GM19463 (cell line): Measurements from ENCODE around the gene SPACA6.
A peak's percentile ranks its signal among the peaks of the same experiment; 100 is the strongest.

Experiments used
- ATAC-seq: cut with Tn5 transposase; IDR thresholded peaks from one replicate; pipeline ENCODE4 v1.9.1; 2021; ENCODE audit warnings: mild to moderate bottlenecking, moderate library complexity; ENCODE audit not compliant: unreplicated experiment

The SPACA6 gene

DNA sequence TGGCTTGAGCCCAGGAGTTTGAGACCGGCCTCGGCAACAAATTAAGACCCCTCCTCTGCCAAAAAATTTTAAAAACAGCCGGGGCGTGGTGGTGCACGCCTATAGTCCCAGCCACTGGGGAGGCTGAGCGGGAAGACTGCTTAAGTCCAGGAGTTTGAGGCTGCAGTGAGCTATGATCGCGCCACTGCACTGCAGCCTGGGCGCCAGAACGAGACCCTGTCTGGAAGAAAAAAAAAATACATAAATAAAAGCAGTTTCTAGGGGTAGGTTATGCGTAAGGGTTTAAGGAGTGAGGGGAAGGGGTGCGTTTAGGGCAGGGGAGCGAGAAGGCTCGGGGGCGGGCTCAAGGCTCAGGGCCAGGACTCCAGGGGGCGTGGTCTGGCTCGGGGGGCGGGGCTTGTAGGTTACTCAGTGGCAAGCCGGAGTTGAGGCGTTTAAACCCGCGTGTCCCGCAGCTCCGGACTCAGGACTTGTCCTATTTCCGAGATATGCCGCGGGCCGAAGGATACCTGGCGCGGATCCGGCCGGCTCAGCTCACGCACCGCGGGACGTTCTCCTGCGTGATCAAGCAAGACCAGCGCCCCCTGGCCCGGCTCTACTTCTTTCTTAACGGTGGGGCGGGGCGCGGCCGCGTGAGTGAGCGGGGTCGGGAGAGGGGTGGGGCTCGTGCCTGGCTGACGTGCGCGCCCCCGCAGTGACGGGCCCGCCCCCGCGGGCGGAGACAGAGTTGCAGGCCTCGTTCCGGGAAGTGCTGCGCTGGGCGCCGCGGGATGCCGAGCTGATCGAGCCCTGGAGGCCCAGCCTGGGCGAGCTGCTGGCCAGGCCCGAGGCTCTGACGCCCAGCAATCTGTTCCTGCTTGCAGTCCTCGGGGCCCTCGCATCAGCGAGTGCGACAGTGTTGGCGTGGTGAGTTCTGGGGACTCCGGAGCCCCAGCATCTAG lies 10.7 kb downstream of the SPACA6 start:
- peak; percentile 86 for ATAC-seq

DNA sequence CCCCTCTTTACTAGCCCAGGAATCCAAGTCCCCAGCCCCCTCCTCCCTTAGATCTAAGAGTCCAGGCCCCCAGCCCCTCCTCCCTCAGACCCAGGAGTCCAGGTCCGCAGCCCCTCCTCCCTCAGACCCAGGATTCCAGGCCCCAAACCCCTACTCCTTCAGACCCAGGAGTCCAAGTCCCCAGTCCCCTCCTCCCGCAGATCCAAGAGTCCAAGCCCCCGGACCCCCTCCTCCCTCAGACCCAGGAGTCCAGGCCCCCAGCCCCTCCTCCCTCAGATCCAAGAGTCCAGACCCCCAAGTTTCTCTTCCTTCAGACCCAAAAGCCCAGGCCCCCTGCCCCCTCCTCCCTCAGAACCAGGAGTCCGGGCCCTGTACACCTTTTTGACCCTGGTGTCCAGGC lies 11.5 kb downstream of the SPACA6 start:
- no peak for ATAC-seq

DNA sequence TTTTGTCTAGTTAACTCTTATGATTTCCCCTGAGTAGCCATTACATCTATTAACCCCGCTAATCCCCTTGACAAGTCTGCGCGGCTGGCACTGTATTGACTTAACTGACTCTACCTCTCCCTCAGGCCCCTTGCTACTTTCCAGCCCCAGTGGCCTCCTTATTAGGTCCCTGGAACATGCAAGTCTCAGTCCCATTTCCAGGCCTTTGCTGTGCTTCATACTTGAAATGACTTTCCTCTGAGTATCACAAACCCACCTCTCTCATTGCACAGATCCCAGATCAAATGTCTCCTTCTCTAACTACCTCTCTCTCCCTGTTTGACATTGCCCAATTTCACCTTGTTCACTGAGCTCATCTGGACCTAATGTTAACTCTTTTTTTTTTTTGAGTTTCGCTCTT lies 13.2 kb downstream of the SPACA6 start:
- no peak for ATAC-seq

DNA sequence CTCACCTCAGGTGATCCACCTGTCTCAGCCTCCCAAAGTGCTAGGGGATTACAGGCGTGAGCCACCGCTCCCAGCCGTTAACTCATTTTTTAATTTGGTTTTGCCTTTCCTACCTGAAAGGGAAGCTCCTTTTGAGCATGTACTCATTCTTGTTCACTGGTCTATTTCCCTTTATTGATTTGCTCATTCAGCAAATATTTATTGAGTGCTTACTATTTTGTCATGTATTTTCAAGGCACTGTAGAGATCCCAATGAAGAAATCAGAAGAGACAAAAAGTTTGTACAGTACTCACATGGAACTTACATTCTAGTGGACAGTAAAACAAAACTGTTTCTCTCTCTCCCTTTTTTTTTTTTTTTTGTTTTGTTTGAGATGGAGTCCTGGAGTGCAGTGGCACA lies 13.8 kb downstream of the SPACA6 start:
- no peak for ATAC-seq

DNA sequence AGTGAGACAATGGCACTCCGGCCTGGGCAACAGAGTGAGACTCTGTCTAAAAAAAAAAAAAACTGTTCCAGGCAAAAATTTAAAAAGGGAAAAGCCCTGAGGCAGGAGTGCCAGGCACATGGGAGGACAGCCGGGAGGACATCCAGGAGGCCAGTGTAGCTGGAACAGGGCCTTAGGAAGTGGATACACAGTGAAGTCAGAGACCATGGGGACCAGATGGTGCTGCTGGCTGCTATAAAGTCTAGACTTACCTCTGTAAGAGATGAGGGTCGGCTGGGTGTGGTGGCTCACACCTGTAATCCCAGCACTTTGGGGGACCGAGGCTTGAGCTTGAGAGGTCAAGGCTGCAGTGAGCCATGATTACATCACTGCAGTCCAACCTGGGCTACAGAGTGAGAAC lies 15.7 kb downstream of the SPACA6 start:
- ATAC-seq: no peak

DNA sequence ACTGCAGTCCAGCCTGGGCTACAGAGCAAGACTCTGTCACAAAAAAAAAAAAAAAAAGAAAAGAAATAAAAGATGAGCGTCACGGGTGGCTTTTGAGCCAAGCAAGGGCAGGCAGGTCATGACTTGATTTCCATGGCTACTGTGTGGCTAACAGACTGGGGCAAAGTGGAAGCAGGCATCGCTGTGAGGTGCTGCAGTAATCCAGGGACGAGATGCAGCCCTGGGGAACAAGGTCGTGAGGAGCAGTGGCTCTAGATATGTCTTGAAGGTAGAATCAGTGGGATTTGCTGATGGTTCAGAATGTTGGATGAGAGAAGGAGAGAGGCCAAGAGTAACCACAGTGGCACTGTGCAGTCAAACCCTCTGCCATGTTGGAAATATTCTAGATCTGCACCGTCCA lies 16.4 kb downstream of the SPACA6 start:
- ATAC-seq: no peak

DNA sequence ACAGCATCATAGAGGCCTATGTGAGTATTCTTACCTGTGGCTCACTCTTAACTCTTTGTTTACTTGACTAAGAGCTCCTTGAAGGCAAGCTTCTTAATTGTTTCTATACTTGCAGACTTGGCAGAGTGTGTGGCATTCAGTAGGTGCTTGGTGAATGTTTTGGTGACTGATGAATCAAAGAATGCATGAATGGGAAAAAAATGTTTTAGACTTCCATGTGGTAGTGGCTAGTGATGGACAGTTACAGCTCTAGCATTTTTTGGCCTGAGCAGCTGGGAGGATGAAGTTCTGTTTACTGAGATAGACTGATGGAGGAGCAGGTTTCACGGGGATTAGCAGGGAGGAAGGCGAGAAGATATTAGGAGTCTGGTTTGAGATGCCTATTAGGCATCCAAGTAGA lies 17.0 kb downstream of the SPACA6 start:
- no peak for ATAC-seq

DNA sequence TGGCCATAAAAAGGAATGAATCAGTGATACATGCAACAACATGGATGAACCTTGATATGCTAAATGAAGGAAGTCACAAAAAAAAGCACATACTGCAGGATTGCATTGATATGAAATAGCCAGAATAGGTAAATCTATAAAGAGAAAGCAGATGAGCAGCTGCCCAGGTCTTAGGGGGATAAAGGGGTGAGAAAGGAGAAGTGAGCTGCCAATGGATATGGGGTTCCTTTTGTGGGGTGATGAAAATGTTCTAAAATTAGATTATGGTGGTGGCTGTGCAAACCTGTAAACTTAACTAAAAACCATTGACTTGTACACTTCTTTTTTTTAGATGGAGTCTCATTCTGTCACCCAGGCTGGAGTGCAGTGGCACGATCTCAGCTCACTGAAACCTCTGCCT lies 18.6 kb downstream of the SPACA6 start:
- ATAC-seq: no peak

DNA sequence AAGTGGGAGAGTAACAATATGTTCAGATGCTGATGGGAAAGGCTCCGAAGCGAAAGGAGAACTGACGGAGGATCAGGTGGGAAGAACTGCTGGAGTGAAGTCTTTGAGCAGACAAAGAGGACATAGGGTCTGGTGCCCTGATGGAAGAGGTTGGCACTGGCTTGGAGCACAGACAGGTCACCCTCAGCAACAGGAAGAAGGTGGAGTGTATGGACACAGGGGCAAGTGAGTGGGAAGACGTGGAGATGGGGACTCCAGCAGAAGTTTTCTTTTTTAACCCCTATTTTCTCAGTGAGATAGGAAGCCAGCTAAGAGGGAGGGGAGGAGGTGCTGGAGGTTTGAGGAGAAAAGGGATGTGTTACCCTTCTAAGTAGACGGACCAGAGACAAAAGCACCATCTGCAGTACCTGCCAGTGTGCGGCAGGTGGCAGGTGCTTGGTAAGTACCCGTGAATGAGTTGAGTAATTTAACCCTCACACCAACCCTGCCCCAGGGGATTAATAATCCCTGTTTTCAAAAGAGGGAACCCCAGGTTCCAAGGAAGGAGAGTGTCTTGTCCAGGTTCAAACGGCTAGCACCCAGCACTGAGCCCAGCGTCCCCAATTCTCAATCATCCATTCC lies 19.4 kb downstream of the SPACA6 start:
- no peak for ATAC-seq

DNA sequence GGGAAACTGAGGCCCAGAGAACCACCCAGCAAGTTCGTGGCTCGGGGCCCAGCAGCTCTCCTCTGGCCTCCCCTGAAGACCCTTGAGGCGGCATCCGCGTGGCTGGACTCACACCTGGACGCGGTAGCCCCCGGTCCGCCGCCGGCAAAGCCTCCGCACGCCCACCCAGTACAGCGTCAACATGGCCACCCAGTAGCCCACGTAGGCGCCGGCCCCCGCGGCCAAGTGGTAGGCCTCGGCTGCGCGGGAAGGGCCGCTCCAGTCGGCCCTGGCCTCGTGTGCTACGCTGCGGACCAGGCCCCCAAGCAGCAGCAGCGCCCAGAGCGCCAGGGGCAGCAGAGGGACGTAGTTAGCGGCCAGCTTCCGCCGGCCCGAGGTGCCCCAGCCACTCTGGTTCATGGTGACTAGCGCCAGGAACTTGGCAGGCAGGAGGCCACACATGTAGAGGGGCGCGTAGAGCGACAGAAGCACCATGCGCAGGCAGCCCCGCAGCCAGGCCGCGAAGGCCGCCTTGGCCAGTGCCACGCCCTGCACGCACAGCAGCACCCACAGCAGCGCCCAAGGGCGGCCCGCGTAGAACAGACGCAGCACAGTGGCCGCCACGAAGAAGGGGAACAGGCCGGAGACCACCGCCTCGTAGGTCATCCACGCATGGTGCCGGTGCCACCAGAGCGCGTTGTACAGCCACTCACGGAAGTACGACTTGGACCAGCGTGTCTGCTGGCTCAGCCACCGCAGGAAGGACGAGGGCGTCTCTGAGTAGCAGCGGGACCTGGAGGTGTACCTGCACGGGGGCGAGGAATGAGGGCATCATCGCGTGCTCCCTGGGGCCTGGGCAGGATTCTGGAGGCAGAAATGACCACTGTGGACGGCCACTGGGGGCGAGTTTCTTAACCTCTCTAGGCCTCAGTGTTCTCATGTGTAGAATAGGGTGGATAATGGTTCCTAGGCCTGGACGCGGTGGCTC lies 20.5 kb downstream of the SPACA6 start:
- no peak for ATAC-seq

DNA sequence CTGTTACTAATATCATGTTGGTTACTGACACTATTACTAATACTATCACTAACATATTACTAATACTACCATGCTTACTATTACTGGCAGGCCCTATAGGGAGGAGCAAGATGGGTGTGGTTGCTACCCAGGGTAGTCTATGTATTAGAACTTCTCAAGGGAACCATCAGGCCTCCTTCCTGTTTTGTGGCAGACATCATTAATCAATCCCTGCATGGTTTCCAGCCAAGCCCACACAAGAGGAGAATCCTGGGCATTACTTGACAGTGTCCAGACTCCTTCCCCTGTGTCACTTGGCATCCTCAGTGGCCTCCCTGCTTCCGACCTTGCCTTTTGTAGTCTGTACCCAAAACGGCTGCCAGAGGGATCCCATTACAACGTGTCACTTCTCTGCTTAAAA lies 21.7 kb downstream of the SPACA6 start:
- no peak for ATAC-seq

DNA sequence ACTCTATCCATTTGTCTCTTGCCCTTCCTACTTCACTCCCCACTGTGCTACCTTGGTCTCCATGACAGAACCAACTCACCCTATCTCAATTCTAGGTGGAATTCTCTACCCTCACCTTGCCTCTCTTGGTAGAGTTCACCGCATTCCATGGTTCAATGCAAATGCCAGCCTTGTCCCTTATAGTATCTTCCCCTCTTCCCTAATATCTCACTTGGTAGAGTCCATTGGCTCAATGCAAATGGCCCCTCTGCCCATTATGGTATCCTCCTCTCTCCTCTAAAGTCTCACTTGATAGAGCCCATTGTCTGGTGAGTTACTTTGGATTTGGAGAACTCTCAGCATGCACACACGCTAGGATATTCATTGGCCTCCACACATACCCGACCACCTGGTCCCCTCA lies 22.7 kb downstream of the SPACA6 start:
- no peak for ATAC-seq

DNA sequence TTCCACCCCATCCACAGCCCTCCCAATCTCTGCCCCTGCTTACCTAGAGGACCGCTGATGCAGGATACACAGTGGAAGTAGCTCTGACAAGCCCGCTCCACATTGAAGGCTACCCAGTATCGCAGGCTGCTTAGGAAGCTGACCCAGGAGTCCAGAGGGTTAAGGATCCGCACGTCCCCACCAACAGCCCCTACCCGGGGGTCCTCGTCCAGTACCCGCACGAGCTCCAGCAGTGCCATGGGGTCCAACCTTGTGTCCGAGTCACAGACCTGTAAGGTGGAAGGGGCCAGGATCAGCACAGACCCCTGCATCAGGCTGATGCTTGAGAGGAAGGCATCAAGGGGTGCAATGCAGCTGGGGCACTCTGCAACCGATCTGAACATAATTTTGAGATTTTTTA lies 23.8 kb downstream of the SPACA6 start:
- ATAC-seq: no peak

DNA sequence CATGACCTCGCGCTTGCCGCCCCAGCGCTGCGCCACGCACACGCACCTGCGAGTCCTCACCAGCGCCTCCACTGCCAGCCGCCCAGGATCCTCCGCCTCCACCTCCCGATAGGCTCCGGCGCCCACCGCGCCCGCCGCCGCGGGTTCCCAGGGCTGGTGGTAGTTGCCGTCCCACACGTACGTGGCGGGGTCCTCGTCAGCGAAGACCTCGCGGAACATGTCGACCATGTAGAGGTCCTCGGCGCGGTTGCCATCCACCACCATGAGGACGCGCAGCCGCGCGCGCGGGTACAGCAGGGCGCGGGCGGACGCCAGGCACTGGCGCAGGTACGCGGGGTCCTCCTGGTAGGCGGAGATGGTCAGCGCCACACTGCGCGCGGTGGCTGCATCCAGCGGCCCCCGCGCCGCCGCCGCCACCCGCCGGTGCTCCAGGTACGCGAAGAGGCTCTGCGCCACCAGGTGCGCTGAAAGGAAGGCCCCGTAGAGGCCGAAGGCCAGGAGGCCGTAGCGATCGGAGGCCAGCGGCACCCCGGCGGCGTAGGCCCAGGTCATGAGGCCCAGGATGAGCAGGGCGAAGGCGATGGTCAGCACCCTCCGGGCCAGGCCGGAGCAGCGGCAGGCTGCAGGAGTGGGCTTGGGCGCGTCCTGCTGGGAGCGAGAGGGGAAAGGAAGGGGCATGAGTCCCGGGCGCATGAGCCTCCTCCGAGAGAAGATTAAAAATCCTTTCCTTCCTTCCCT lies 26.3 kb downstream of the SPACA6 start:
- no peak for ATAC-seq

DNA sequence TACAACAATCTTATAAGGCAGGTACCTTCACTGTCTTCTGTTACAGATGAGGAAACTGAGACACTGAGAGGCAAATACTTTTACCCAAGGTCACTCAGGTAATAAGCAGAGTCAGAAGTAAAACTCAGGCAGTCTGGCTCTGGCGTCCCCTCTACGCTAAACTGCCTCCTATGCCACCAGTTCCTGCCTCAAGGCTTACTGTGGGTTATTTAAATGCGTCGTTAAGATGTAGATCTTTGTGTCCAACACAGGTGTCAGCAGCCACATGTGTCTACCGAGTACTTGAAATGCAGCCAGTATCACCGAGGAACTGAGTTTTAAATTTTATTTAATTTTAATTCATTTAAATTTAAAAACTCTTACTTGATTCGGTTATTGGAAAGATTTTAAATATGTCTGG lies 28.8 kb downstream of the SPACA6 start:
- ATAC-seq: no peak

DNA sequence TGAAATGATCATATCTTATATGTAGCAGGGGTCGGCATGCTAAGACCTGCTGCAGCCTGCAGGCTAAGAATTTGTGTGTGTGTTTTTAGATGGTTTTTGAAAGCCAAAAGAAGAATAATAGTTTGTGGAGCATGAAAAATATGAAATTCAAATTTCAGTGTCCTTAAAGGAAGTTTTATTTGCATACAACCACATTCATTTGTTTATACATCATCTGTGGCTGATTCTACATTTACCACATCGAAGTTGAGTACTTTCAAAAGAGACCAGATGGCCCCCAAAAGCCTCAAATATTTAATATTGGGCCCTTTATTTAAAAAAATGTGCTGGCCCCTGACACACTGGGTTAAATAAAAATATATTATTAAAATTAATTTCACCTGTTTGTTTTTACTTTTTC lies 29.4 kb downstream of the SPACA6 start:
- no peak for ATAC-seq

DNA sequence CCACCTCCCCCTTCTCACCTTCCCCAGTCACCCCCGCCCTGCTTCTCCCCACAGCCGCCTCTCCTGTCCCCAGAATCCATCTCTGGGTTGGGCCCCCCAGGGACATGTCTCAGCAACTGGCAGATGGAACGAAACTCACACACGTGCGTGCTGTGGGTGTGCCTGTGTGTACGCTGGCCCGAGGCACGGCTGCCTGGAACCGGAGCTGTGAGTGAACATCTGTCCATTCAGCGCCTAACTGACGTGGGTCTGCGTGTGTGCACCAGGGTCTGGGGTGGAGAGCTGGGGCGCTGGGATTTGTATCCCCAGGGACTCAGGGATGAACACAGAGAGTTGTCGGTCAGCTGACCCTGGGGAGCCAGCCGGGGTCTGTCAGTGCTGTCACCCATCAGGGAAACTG lies 31.4 kb downstream of the SPACA6 start:
- ATAC-seq: no peak

DNA sequence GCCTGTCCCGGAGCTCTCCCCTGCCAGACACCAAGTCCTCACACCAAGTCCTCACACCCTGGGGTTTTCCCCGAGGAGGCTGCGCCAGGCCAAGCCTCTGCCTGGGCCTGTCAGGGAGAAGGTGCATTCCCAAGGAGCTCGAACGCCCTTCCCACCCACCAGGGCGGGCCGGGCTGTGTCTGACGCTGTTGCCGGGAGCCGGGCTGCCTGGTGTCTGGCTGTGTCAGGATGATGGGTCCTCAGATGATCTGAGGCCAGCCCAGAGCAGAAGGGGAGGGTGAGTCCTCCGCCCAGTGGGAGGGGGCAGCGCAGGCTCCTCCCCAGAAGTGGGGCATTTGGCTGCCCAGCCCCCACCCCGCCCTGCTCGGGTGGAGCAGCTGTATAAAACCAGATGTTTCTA lies 32.9 kb downstream of the SPACA6 start:
- no peak for ATAC-seq

DNA sequence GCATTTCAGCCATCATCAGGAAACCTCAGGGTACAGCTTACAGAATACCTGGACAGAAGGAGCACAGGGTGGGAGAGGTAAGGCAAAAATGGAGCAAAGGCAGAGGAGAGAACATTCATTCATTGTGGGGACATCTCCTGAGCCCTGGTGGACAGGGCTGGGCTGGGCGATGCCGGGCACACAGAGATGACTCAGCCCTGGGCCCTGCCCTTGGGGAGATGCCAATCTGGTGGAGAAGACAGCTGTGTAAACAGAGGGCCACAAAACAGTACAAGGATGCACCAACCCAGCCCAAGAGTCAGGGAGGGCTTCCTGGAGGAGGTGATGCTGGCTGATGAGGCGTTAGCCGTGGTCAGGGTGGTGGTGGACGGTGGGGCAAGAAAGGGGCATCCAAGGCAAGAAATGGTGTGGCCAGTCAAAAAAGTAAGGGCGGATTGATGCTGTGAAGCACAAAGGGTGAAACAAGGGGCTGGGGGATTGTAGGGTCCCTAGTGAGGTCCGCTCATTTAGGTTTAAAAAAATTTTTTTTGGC lies 34.3 kb downstream of the SPACA6 start:
- ATAC-seq: no peak

DNA sequence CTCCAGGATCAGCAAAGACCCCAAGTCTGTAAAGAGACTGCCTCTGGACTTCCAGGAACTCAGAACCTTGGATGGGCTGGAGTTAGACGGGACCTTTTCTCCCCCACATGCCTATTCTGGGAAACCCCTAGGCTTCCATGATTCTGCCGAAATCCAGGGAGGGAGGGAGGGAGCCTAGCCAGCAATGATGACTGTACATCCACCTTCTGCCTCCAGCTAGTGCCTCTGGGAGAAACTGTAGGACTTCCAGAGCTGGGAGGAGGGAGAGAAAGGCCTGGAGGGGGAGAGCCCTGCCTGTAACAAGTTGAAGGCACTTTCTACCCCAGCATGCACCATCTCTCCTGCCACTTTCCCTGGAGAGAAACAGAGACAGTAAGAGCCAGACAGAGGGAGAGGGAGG lies 36.7 kb downstream of the SPACA6 start:
- no peak for ATAC-seq
